Endodermal cell (in vitro differentiated cells): ENCODE data around the gene TMEM62. TPM values are rescaled to one million over a fixed set of nuclear protein-coding genes. Genes with fewer than 3 reads are reported as not detected.

Source experiments
- DNase-seq: peaks from one replicate; pipeline ENCODE4 v3.0.0-alpha.2; 2017
- H3K27ac ChIP-seq: 2 replicates; pipeline ENCODE4 v1.5.1; 2013; ENCODE audit warnings: mild to moderate bottlenecking, low read depth, low read length, moderate library complexity
- H3K27me3 ChIP-seq: 2 replicates; pipeline ENCODE4 v1.6.1; 2013; ENCODE audit warnings: mild to moderate bottlenecking, low read length, moderate library complexity; ENCODE audit not compliant: insufficient read depth, control insufficient read depth, poor library complexity, severe bottlenecking
- H3K36me3 ChIP-seq: 2 replicates; pipeline ENCODE4 v1.7.0; 2013; ENCODE audit warnings: mild to moderate bottlenecking, low read length, moderate library complexity; ENCODE audit not compliant: control insufficient read depth, insufficient read depth
- H3K4me1 ChIP-seq: one replicate; pipeline ENCODE4 v1.7.0; 2013; ENCODE audit warnings: low read length; ENCODE audit not compliant: control insufficient read depth, insufficient read depth
- H3K4me3 ChIP-seq: 2 replicates; pipeline ENCODE4 v1.5.1; 2013; ENCODE audit warnings: mild to moderate bottlenecking, low read length, moderate library complexity
- H3K9ac ChIP-seq: 2 replicates; pipeline ENCODE4 v1.6.1; 2013; ENCODE audit warnings: mild to moderate bottlenecking, low read length, moderate library complexity; ENCODE audit not compliant: poor library complexity, severe bottlenecking; ENCODE audit errors: extremely low read depth
- H3K9me3 ChIP-seq: 2 replicates; pipeline ENCODE4 v1.6.1; 2013; ENCODE audit warnings: mild to moderate bottlenecking, low read length, moderate library complexity; ENCODE audit not compliant: control insufficient read depth
- H3K27ac Mint-ChIP-seq: 2 replicates; pipeline ENCODE4 v1.8.0; 2020; ENCODE audit warnings: mixed read lengths
- H3K27me3 Mint-ChIP-seq: 2 replicates; pipeline ENCODE4 v1.8.0; 2021; ENCODE audit warnings: mild to moderate bottlenecking, mixed read lengths; ENCODE audit not compliant: insufficient read depth
- H3K36me3 Mint-ChIP-seq: 2 replicates; pipeline ENCODE4 v1.8.0; 2020; ENCODE audit warnings: low read depth, mixed read lengths
- H3K4me1 Mint-ChIP-seq: 2 replicates; pipeline ENCODE4 v1.8.0; 2020; ENCODE audit warnings: mixed read lengths
- H3K4me3 Mint-ChIP-seq: 2 replicates; pipeline ENCODE4 v1.8.0; 2020; ENCODE audit warnings: mild to moderate bottlenecking, moderate library complexity, mixed read lengths
- H3K9me3 Mint-ChIP-seq: 2 replicates; pipeline ENCODE4 v1.8.0; 2020; ENCODE audit warnings: mild to moderate bottlenecking, mixed read lengths
- CTCF ChIP-seq: fragments of 200-600 bp; sonication (generic); conservative IDR thresholded peaks from 2 replicates; pipeline ENCODE4 v1.5.0; 2021; ENCODE audit warnings: antibody characterized with exemption, mild to moderate bottlenecking
- WGBS, 2 experiments: methylation state at CpG; one replicate each; pipeline versions ENCODE4 v1.1.5 to v1.1.7; 2013; ENCODE audit warnings: missing lambda C conversion rate in 2 of 2, mixed read lengths in 1 of 2; ENCODE audit not compliant: insufficient coverage in 1 of 2, insufficient read length in 1 of 2; 5-methylcytosine and 5-hydroxymethylcytosine counted together
- total RNA-seq, 2 donors: library from RNA; stranded (reverse); fragmentation: NEBNext Ultra II Directional in 1 of 2; extraction: Animal tissue kit (Norgen Biotek cat#: 25700) in 1 of 2; gene quantifications; 2 replicates in 1 of 2; 3 replicates in 1 of 2; pipeline ENCODE4 v1.2.1, GENCODE V29; 2021

The TMEM62 gene
- total RNA-seq, 2 donors from 2014 or later = 8.1 to 10.2 TPM

- Histone ChIP-seq H3K36me3 (no peaks in the 10 kb centered on the region), H3K27ac (no peak overlapping the region), H3K4me3 (no peak overlapping the region), H3K27me3 (no peaks in the 10 kb centered on the region), H3K9me3 (no peaks in the 10 kb centered on the region), H3K9ac (no peak overlapping the region), H3K4me1 (no peaks in the 10 kb centered on the region)
- no peaks in the 10 kb centered on the region for H3K9me3 Mint-ChIP-seq
- TF ChIP-seq CTCF = peak; percentile 69
- 83 to 84% methylated on average over 2 to 13 of the region's 13 CpGs for WGBS, 2 experiments
- H3K27me3 Mint-ChIP-seq = peaks cover 7% of the 10 kb centered on the region
- H3K4me1 Mint-ChIP-seq = no peaks in the 10 kb centered on the region
- H3K27ac Mint-ChIP-seq = no peak overlapping the region
- DNase-seq = peak; percentile 91
- H3K36me3 Mint-ChIP-seq = no peaks in the 10 kb centered on the region
- no peak overlapping the region for H3K4me3 Mint-ChIP-seq
Measured at GRCh38 chr15:43209059-43209824, 75.9 kb downstream of the TMEM62 start.

GRCh38 chr15:43210172-43210745 is 76.9 kb downstream of the TMEM62 start:
- Histone ChIP-seq H3K4me1 (no peaks in the 10 kb centered on the region), H3K27ac (no peak overlapping the region), H3K27me3 (no peaks in the 10 kb centered on the region), H3K36me3 (no peaks in the 10 kb centered on the region), H3K9ac (no peak overlapping the region), H3K4me3 (no peak overlapping the region), H3K9me3 (no peaks in the 10 kb centered on the region)
- peaks cover 7% of the 10 kb centered on the region for H3K27me3 Mint-ChIP-seq
- no peak for DNase-seq
- H3K4me1 Mint-ChIP-seq = no peaks in the 10 kb centered on the region
- 89 to 100% methylated on average over 5 to 15 of the region's 15 CpGs for WGBS, 2 experiments
- H3K4me3 Mint-ChIP-seq = no peak overlapping the region
- no peaks in the 10 kb centered on the region for H3K9me3 Mint-ChIP-seq
- no peak for TF ChIP-seq CTCF
- no peak overlapping the region for H3K27ac Mint-ChIP-seq
- H3K36me3 Mint-ChIP-seq = no peaks in the 10 kb centered on the region

- peak; percentile 26 for TF ChIP-seq CTCF
- Histone ChIP-seq H3K36me3 (no peaks in the 10 kb centered on the region), H3K4me1 (no peaks in the 10 kb centered on the region), H3K27ac (no peak overlapping the region), H3K27me3 (no peaks in the 10 kb centered on the region), H3K4me3 (no peak overlapping the region), H3K9ac (no peak overlapping the region), H3K9me3 (no peaks in the 10 kb centered on the region)
- Mint-ChIP-seq H3K27ac (no peak overlapping the region), H3K4me1 (no peaks in the 10 kb centered on the region), H3K27me3 (peaks cover 3% of the 10 kb centered on the region), H3K4me3 (no peak overlapping the region), H3K9me3 (no peaks in the 10 kb centered on the region), H3K36me3 (no peaks in the 10 kb centered on the region)
- 85 to 86% methylated on average over 7 to 9 of the region's 9 CpGs for WGBS, 2 experiments
- DNase-seq = peak; percentile 42
Measured at GRCh38 chr15:43210807-43211206, 77.4 kb downstream of the TMEM62 start.
